ENCODE results near the gene IFNGR1. TPM values are rescaled to one million over a fixed set of nuclear protein-coding genes. Genes with fewer than 3 reads are reported as not detected.

The IFNGR1 gene
- total RNA-seq, 1 donor from 2014 or later = 58.3 TPM

- H3K27ac Mint-ChIP-seq (ENCODE audit: unreplicated experiment) = no peak overlapping the region
- H3K4me1 Mint-ChIP-seq (ENCODE audit: unreplicated experiment) = no peaks in the 10 kb centered on the region
- no peaks in the 10 kb centered on the region for H3K9me3 Mint-ChIP-seq (ENCODE audit: unreplicated experiment)
- no peak for DNase-seq (ENCODE audit: low spot score)
- H3K27me3 Mint-ChIP-seq (ENCODE audit: unreplicated experiment) = peaks cover 2% of the 10 kb centered on the region
- H3K36me3 Mint-ChIP-seq (ENCODE audit: low read depth, unreplicated experiment) = no peaks in the 10 kb centered on the region
- no peak overlapping the region for H3K4me3 Mint-ChIP-seq (ENCODE audit: unreplicated experiment)
- no peak for TF ChIP-seq CTCF (IDR thresholded peaks at IDR 0.05; ENCODE audit: unreplicated experiment)
These were observed 47.1 kb downstream of the IFNGR1 start for GRCh38 chr6:137171824-137172733.

- H3K9me3 Mint-ChIP-seq (ENCODE audit: unreplicated experiment) = peaks cover 5% of the 10 kb centered on the region
- DNase-seq (ENCODE audit: low spot score) = no peak
- no peak overlapping the region for H3K27ac Mint-ChIP-seq (ENCODE audit: unreplicated experiment)
- no peak overlapping the region for H3K4me3 Mint-ChIP-seq (ENCODE audit: unreplicated experiment)
- no peak for TF ChIP-seq CTCF (IDR thresholded peaks at IDR 0.05; ENCODE audit: unreplicated experiment)
- H3K4me1 Mint-ChIP-seq (ENCODE audit: unreplicated experiment) = no peaks in the 10 kb centered on the region
- H3K36me3 Mint-ChIP-seq (ENCODE audit: low read depth, unreplicated experiment) = no peaks in the 10 kb centered on the region
- peaks cover 2% of the 10 kb centered on the region for H3K27me3 Mint-ChIP-seq (ENCODE audit: unreplicated experiment)
These were observed 48.2 kb downstream of the IFNGR1 start for GRCh38 chr6:137171053-137171374.

GRCh38 chr6:137170266-137171052, 48.7 kb downstream of the IFNGR1 start:
- Mint-ChIP-seq H3K27ac (ENCODE audit: unreplicated experiment) (no peak overlapping the region), H3K9me3 (ENCODE audit: unreplicated experiment) (peaks cover 6% of the 10 kb centered on the region), H3K27me3 (ENCODE audit: unreplicated experiment) (peaks cover 2% of the 10 kb centered on the region), H3K4me3 (ENCODE audit: unreplicated experiment) (no peak overlapping the region), H3K4me1 (ENCODE audit: unreplicated experiment) (peaks cover under 1% of the 10 kb centered on the region), H3K36me3 (ENCODE audit: low read depth, unreplicated experiment) (peaks cover under 1% of the 10 kb centered on the region)
- DNase-seq (ENCODE audit: low spot score) = no peak
- TF ChIP-seq CTCF (IDR thresholded peaks at IDR 0.05; ENCODE audit: unreplicated experiment) = no peak

GRCh38 chr6:137167702-137168377, 51.3 kb downstream of the IFNGR1 start:
- Mint-ChIP-seq H3K36me3 (ENCODE audit: low read depth, unreplicated experiment) (peaks cover 19% of the 10 kb centered on the region), H3K9me3 (ENCODE audit: unreplicated experiment) (peaks cover 16% of the 10 kb centered on the region), H3K4me3 (ENCODE audit: unreplicated experiment) (no peak overlapping the region), H3K4me1 (ENCODE audit: unreplicated experiment) (peaks cover 4% of the 10 kb centered on the region), H3K27ac (ENCODE audit: unreplicated experiment) (peak overlapping the region; percentile 30), H3K27me3 (ENCODE audit: unreplicated experiment) (peaks cover 4% of the 10 kb centered on the region)
- no peak for TF ChIP-seq CTCF (IDR thresholded peaks at IDR 0.05; ENCODE audit: unreplicated experiment)
- no peak for DNase-seq (ENCODE audit: low spot score)
